Stimulated activated naive CD8-positive, alpha-beta T cell treated with anti-CD3 and anti-CD28 coated beads, Interleukin-15, Interleukin-2, amounts not matched to agents 100 U/mL and 50 U/mL, for 24 hours (primary cell): ENCODE data around the gene TNFSF13.
A peak's percentile ranks its signal among the peaks of the same experiment; 100 is the strongest.

ENCODE experiments used
- ATAC-seq: fragments of 150-1000 bp; cut with Tn5 transposase; one replicate; pipeline ENCODE4 v1.10.0; 2021
- DNase-seq: peaks from one replicate; pipeline ENCODE4 v3.0.0; 2021

Gene TNFSF13

DNA sequence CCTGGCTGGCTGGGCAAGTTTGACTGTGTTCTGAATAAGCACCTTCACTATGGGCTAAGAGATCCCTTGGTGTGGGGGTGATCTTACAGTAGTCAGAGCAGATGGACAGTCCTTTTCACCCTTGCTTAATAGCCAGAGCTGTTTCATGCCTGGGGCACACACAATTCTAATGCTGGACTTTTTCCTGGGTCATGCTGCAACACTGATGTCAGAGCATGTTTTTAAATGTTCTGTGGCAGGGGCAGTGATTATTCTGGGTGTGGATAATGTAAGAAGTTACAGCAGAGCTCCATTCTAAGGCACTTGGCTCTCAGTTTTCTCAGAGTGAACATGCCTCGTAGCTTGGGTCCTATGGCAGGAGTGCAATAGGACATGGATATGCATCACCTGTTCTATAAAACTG lies 16.9 kb downstream of the TNFSF13 start:
- no peak for DNase-seq
- ATAC-seq, result no peak

DNA sequence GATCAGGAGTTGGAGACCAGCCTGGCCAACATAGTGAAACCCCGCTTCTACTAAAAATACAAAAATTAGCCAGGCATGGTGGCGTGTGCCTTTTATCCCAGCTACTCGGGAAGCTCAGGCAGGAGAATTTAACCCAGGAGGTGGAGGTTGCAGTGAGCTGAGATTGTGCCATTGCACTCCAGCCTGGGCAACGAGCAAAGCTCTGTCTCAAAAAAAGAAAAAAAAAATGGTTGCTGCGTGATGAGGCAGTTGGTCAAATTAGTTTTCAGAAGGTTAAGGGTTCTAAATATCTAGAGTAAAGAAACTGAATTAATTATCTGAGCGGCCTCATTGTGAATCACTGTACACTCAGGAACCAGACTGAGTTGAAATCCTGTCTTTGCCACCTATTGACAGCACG lies 17.4 kb downstream of the TNFSF13 start:
- ATAC-seq, result no peak
- DNase-seq, result no peak

DNA sequence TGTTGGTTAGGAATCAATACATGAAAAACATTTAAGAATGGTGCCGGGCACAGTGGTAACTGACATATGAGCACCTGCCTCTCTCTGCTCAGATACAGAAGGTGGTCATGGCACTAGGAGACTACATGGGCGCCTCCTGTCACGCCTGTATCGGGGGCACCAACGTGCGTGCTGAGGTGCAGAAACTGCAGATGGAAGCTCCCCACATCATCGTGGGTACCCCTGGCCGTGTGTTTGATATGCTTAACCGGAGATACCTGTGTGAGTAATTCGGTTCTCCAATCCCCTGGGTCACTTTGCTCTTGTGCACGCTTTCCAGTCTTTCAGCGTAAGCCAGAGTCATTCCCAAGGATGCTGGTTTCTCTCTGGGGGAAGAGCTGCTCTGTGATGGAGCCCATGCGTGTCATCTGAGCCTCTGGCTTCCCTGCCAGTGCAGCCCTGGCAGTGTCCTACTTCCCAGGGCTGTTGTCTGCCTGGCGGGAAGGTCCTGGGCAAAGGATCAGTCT lies 17.9 kb downstream of the TNFSF13 start:
- ATAC-seq (no peak), DNase-seq (no peak)

DNA sequence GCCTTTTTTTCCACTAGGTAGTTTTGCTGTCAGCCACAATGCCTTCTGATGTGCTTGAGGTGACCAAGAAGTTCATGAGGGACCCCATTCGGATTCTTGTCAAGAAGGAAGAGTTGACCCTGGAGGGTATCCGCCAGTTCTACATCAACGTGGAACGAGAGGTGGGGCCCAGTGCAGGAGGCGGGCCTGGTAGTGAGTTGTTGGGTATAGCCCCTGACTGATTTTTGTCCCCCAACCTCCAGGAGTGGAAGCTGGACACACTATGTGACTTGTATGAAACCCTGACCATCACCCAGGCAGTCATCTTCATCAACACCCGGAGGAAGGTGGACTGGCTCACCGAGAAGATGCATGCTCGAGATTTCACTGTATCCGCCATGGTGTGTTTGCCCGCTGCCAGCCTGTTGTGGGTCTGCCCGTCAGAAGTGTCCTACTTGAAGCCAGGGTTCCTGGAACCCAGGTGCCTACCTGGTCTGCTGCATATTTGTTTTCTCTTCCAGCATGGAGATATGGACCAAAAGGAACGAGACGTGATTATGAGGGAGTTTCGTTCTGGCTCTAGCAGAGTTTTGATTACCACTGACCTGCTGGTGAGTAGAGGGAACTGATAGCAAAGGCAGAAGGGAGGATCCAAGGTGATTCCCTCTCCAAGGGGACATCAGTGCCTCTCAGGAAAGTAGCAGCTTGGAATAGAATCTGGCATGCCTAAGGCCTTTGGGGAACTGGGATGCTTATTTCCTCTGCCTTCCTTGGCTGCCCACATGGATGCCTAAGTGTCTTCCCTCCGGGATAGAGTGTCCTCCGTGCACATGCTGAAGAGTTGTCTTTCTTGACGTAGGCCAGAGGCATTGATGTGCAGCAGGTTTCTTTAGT lies 19.0 kb downstream of the TNFSF13 start:
- no peak for DNase-seq
- no peak for ATAC-seq

DNA sequence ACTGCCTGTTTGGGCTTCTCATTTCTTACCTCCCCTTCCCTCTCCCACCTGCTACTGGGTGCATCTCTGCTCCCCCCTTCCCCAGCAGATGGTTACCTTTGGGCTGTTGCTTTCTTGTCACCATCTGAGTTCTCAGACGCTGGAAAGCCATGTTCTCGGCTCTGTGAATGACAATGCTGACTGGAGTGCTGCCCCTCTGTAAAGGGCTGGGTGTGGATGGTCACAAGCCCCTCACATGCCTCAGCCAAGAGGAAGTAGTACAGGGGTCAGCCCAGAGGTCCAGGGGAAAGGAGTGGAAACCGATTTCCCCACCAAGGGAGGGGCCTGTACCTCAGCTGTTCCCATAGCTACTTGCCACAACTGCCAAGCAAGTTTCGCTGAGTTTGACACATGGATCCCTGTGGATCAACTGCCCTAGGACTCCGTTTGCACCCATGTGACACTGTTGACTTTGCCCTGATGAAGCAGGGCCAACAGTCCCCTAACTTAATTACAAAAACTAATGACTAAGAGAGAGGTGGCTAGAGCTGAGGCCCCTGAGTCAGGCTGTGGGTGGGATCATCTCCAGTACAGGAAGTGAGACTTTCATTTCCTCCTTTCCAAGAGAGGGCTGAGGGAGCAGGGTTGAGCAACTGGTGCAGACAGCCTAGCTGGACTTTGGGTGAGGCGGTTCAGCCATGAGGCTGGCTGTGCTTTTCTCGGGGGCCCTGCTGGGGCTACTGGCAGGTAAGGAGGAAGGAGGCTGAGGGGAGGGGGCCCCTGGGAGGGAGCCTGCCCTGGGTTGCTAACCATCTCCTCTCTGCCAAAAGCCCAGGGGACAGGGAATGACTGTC lies 20.7 kb downstream of the TNFSF13 start, which contains the start of gene CD68:
Gene CD68, plus strand, starts transcription at position 638 of the 833 bp plus-strand sequence. Its CDS starts 40 bp downstream, at position 678.
- DNase-seq (peak; percentile 80), ATAC-seq (peak; percentile 76)

DNA sequence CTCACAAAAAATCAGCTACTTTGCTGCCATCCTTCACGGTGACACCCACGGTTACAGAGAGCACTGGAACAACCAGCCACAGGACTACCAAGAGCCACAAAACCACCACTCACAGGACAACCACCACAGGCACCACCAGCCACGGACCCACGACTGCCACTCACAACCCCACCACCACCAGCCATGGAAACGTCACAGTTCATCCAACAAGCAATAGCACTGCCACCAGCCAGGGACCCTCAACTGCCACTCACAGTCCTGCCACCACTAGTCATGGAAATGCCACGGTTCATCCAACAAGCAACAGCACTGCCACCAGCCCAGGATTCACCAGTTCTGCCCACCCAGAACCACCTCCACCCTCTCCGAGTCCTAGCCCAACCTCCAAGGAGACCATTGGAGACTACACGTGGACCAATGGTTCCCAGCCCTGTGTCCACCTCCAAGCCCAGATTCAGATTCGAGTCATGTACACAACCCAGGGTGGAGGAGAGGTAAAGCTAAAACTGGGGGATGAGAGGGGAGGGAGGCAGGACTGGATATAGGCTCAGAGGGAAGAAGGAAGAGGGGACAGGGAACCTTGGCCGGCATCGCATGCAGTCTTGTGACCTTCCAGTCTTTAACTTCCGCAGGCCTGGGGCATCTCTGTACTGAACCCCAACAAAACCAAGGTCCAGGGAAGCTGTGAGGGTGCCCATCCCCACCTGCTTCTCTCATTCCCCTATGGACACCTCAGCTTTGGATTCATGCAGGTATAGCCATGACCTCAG lies 21.5 kb downstream of the TNFSF13 start:
- peak; percentile 52 for DNase-seq
- ATAC-seq, result no peak

DNA sequence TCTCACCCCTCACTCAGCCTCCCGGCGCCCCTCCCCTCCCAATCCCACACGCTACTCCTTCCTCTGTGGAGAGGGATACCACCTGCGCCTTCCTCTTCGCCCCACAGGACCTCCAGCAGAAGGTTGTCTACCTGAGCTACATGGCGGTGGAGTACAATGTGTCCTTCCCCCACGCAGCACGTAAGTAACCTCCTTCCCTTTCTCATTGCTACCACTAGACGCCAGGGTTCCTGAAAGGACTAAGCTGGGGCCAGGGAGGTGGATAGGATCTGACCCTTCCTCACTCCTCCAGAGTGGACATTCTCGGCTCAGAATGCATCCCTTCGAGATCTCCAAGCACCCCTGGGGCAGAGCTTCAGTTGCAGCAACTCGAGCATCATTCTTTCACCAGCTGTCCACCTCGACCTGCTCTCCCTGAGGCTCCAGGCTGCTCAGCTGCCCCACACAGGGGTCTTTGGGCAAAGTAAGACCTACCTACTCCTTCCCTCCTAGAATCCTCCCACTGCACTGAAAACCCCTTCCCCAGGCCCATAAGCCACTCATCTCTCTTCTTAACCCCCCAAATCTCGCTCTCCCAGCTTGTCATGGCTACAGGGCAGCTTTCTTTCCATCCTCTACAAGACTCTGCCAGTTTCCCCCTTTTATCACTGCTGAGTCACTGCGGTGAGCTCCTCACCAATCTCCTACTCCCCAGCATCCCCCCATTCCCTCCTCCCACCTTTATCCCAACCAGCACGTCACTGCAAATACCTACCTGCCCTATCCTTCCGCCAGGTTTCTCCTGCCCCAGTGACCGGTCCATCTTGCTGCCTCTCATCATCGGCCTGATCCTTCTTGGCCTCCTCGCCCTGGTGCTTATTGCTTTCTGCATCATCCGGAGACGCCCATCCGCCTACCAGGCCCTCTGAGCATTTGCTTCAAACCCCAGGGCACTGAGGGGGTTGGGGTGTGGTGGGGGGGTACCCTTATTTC lies 22.3 kb downstream of the TNFSF13 start:
- ATAC-seq, result no peak
- no peak for DNase-seq

DNA sequence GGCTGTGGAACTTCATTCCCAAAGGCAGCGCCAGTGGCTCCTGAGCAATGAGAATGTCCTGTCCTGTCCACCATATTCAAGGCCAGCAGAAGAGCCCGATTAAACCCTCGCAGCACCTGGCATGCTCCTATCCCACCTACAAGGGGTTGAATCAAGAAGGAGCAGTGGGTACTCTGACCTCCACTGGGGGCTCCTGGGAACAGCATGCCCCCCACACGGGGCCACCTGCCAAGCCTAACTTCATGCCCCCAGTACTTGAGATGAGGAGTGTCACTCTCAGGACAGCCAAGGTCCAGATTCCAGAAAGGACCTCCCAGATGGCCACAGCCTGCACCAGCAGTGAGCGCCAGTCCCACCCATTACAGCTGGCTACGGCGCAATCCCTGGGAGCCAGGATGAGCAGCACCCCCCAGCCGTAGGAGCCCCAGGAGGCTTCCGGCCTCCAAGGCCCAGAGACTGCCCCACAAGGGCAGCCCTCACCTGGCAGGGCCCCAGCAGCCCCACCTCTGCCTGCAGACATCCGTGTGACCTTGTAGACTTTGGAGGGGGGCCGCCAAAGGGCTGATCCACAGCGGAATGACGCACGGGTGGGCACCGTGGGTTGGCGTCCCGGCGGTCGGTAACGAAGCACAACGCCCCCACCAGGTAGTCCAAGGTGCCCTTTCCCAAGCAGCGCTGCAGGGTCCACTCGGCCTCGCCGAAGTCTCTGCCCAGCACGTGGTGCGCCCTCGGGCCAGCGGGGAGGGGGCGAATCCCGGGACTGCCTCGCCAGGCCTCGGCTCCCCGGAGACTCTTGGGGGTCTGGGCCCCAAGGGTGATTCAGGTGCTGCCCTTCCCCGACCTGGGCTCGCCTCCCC lies 24.1 kb downstream of the TNFSF13 start:
- no peak for ATAC-seq

DNA sequence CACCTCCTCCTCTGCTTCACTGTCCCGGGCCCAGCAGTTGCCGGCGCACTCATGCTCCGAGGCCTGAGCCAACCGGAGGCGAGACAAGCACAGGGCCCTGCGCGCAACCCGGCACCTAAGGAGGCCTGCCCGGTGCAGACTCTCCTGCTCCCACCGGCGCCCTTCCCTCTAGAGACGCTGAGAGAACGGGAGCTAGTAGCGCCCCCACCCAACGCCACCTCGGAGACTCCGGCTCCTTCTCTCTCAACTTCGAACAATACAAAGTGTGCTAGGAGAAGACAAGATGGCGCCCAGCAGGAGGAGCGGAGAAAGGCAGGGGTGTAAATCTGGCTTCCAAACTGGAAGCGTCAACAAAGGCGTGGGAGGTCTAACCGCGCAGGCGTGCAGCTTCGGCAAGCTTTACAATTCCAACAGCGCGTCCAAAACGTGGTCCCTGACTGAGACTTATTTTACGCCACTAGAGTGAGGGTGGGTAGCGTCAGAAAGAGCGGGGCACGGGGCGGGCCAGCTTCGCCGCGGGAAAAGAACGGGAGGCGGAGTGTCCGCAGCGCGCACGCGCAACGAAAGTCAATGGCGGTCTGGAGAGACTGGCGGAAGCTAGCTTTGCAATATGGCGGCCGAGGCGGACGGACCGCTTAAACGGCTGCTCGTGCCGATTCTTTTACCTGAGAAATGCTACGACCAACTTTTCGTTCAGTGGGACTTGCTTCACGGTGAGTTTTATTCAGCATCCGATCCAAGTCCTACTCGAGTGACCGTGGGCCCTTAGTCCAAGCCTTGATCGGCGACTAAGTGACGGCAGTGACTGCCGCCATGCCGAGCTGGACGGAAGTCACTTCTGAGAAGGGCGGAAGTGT lies 24.9 kb downstream of the TNFSF13 start, which contains the start of gene MPDU1:
Gene MPDU1, plus strand, starts transcription at position 600 of the 857 bp plus-strand sequence. Its CDS starts 11 bp downstream, at position 611.
- peak; percentile 96 for DNase-seq
- peak; percentile 70 for ATAC-seq

More for the DNA sequence above, 24.1 kb downstream of the TNFSF13 start:
- DNase-seq, result no peak

DNA sequence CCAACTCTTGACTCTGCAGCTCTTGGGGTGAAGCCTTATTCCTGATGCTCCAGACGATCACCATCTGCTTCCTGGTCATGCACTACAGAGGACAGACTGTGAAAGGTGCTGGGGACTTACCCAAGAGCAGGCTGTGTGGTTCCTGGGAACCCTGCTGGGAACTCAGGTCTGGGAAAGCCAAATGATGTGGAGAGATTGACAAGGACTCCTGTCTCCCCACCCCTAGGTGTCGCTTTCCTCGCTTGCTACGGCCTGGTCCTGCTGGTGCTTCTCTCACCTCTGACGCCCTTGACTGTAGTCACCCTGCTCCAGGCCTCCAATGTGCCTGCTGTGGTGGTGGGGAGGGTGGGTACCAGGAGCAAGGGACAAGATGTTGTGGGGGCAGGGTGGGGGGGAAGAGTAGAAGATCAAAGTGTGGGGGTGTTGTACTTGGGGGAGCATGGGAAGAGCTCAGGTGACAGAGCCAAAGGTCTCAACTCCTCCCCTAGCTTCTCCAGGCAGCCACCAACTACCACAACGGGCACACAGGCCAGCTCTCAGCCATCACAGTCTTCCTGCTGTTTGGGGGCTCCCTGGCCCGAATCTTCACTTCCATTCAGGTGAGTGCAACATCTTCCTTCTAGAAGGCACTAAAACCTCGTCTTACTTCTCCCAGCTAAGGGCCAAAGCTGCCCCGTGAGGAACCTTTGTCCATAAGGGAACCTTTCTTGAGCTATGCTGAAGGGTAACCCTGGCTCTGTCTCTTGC lies 28.3 kb downstream of the TNFSF13 start:
- ATAC-seq (no peak), DNase-seq (no peak)

DNA sequence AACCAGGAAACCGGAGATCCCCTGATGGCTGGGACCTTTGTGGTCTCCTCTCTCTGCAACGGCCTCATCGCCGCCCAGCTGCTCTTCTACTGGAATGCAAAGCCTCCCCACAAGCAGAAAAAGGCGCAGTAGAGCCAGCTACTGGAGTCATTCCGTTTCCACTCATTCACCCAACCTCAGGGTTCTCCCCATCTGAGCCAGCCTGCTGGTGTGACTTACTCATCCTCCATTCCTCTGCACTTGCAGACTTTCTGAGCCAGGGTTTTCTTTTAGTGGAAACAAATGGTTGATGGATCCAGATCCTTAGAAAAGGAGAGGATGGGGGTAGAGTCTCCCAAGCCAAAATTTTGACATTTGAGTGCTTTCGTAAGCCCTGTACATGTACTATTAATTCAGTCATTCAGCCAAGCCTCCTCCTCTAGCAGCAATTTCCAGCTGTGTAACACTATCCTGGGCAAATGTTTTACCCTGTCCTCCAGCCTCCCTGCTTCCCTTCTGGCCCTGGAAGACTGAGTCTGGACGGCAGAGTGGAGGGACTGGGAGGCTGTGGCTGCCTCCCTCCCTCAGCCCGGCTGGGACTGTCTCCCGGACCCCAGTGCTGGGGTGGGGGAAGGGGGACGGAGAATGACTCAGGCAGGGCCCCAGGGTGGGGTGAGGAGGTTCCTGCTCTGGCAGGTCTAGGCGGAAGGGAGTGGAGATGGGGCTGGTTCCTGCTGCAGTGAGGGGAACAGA lies 29.0 kb downstream of the TNFSF13 start:
- no peak for ATAC-seq

DNA sequence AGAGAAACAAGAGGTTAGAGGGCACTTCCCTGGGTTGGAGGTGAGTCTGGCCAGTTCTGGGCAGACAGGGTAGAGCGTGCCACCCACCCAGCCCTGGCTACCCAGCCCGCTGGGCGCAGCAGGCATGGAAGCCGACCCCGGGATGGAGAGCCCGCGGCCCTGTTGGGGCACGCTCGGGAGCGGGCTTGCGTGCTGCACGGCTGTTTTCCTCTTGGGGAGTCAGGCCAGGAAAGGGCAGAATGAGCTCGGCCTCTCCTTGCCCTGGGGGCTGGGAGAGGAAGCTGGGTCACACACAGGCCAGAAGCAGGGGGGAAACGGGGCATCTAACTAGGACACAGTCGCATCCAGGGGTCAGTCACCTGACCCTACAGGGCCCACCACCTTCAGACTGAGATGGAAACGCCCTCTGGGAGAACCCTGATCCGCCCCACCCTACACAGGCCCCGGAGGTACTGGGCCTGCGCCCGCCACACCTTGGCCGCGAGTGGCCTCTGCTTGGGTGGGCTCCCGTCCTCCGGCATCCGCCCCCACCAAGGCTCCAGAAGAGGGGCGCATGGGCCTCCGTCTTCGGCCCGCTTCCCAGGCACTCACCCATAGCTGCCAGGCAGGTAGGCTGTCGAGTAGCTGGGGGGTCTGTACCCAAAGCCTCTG lies 30.1 kb downstream of the TNFSF13 start:
- no peak for ATAC-seq
- DNase-seq, result no peak

More for the DNA sequence above, 29.0 kb downstream of the TNFSF13 start:
- no peak for DNase-seq

DNA sequence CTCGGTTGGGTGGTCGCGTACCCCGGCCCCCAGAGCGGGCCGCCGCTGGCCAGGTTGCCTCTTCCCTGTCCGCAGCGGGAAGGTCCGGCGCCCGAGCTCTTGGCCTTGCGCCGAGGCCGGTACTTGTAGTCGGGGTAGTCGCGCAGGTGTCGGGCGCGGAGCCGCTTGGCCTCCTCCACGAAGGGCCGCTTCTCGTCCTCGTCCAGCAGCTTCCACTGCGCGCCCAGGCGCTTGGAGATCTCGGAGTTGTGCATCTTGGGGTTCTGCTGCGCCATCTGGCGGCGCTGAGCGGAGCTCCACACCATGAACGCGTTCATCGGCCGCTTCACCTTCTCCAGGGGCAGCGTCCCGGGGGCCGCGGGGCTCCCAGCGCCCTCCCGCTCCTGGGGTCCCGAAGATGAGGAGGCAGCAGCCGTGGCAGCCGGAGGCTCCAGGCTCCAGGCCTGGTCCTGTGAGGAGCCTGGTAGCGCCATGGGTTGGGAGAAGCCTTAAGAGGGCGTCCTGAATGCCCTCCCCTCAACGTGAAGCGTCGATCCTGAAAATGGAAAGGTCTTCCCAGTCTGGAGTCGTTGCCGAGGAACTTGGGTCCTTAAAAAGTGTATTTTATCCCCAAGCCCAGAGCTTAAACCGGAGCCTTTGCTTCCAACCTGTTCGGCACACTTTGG lies 30.8 kb downstream of the TNFSF13 start:
- DNase-seq (peak; percentile 73), ATAC-seq (peak; percentile 74)

DNA sequence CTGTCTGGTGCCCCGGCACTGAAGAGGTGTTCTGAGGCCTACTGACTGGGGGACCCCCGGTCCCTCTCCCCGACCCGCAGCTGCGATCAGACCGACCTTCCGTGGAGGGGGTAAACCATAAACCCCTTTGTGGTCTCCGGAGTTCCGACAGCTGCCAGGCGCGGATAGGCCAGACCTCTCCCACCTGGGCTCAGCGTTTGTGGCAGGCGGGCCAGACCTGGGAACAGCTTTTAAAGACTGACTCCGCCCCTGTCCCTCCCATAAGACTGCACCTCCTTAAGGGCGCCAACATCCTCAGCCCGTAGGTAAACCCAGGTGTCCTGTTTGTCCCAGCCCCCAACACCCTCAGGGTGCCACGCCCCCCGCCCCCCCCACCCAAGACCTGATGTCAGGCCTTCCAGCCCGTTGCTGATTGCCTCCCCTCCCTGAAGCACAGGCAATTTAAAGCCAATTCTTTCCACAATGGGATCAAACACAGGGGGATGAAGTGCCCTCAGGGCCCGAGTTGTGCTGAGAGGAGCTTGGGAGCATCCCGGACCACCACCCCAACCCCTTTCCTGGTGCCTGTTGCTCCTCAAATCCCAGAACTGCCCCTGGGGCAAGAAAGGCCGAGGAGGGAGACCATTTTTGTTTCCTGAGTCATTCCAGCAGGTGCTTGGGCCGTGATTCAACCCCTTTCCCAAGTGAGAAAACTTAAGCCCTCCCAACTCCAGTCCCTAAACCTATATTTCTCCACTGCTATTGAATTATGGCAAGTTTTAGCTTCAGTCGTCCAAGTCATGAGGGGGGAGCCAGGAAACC lies 31.5 kb downstream of the TNFSF13 start, which contains the start of gene SOX15:
Gene SOX15, minus strand, starts transcription at position 204 of the 801 bp plus-strand sequence. CDS start 418 bp downstream, outside the sequence.
- ATAC-seq, result no peak
- no peak for DNase-seq

DNA sequence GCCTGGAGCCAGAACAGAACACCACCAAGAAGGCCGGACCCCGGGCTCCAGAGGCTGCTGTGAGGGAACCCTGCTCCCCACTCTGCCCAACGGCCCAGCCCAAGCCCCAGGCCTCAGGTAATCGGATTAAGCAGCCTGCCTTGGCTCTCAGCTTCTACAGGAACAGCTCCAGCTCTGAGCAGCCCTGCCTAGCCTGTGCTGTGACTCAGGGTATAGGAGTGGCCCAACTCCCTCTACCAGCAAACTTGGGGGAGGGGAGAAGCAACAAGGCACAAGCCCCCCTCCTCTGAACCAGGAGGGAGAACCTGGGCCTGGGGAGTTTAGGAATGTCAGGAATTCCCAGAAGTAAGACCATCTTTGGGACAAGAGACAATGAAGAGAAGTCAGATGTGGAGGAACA lies 32.2 kb downstream of the TNFSF13 start:
- DNase-seq, result no peak
- no peak for ATAC-seq
